Measurements from ENCODE around the gene RHBDD2.

The RHBDD2 gene

GRCh38 chr7:75916685-75917634, 38.1 kb downstream of the RHBDD2 start:
- no peak overlapping the region for H3K27ac ChIP-seq (ENCODE audit: low read depth, low read length)
- H3K27me3 ChIP-seq (ENCODE audit: control insufficient read depth in 1 of 2, insufficient read depth in 2 of 2, low read length in 2 of 2): no peaks in the 10 kb centered on the region
- H3K4me1 ChIP-seq (ENCODE audit: control insufficient read depth in 1 of 2, insufficient read depth in 2 of 2, low read length in 2 of 2): peaks cover 31 to 38% of the 10 kb centered on the region in 2 donors
- H3K9ac ChIP-seq (ENCODE audit: low read depth in 1 of 2, low read length in 2 of 2): peak overlapping the region in 1 of 2 donors; percentile 96
- no peaks in the 10 kb centered on the region for H3K36me3 ChIP-seq (ENCODE audit: control insufficient read depth in 1 of 2, insufficient read depth in 2 of 2, low read length in 2 of 2)
- peak overlapping the region; percentile 91 to 93 for H3K4me3 ChIP-seq (ENCODE audit: low read depth in 1 of 2, low read length in 2 of 2)
- no peaks in the 10 kb centered on the region for H3K9me3 ChIP-seq (ENCODE audit: control insufficient read depth in 1 of 2, low read length in 2 of 2)

DNA sequence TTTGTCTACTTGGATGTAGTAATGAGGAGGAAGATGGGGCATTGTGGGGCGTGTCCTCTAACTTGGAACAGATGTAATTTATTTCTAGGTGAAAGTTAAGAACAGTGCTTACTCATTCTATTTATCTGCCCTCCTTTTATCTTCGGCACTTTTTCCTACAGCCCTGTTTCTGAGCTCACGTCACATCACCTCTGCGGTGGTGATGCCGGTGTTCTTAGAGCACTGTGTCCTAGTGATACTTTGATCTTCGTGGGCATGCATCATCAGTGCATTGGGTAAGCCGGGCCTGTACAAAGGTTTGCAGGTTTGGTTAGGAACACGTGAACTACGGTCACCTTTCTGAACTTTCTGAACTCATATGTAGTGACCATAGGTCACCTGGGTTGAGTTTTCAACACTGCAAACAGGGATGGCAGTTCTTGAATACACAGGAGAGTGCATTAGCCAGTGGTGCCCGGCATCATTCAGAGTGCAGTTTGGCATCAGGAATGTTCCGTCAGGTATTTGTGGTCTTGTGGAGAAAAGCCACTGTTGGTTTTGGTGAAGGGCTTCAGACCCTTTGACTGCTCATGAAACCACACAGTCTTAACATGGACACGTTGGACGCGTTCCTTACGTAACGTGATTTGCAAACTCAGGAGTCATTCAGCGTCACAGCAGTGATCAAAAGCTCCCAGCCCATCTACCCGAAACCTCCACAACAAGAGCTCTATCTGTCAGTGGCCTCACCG, 41.8 kb downstream of the RHBDD2 start:
- Histone ChIP-seq H3K36me3 (ENCODE audit: control insufficient read depth in 1 of 2, insufficient read depth in 2 of 2, low read length in 2 of 2) (peaks cover 0 to 2% of the 10 kb centered on the region in 2 donors), H3K4me1 (ENCODE audit: control insufficient read depth in 1 of 2, insufficient read depth in 2 of 2, low read length in 2 of 2) (peaks cover 24 to 40% of the 10 kb centered on the region in 2 donors), H3K4me3 (ENCODE audit: low read depth in 1 of 2, low read length in 2 of 2) (no peak overlapping the region), H3K9ac (ENCODE audit: low read depth in 1 of 2, low read length in 2 of 2) (no peak overlapping the region), H3K27ac (ENCODE audit: low read depth, low read length) (no peak overlapping the region), H3K27me3 (ENCODE audit: control insufficient read depth in 1 of 2, insufficient read depth in 2 of 2, low read length in 2 of 2) (no peaks in the 10 kb centered on the region), H3K9me3 (ENCODE audit: control insufficient read depth in 1 of 2, low read length in 2 of 2) (no peaks in the 10 kb centered on the region)

GRCh38 chr7:75921479-75921878, 42.6 kb downstream of the RHBDD2 start:
- peaks cover 16 to 33% of the 10 kb centered on the region in 2 donors for H3K4me1 ChIP-seq (ENCODE audit: control insufficient read depth in 1 of 2, insufficient read depth in 2 of 2, low read length in 2 of 2)

DNA sequence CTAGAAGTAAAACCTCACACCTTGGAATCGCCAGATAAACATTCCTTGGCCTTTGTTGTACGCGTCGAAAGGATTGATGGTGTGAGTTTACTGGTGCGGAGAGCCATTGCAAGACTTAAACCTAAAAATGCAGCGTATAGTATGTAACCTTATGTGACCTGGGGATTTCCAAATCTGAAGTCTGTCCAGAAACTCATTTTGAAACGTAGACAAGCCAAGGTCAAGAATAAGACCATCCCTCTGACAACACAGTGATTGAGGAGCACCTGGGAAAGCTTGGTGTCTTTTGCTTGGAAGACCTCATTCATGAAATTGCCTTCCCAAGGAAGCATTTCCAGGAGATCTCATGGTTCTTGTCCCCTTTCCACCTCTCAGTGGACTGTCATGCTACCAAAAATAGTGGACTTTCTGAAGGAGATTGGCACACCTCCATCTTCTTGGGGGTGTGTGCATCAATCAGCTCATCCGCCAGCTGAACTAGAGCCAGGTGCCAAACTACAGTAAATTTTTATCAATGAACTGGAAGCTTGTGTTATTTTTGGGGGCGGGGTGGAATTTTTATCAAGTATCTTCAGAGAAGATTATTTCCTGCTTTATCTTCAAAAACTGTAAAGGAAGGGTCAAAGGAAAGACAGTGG, 44.3 kb downstream of the RHBDD2 start:
- H3K9me3 ChIP-seq (ENCODE audit: control insufficient read depth in 1 of 2, low read length in 2 of 2): no peaks in the 10 kb centered on the region
- peaks cover 0 to 2% of the 10 kb centered on the region in 2 donors for H3K36me3 ChIP-seq (ENCODE audit: control insufficient read depth in 1 of 2, insufficient read depth in 2 of 2, low read length in 2 of 2)
- no peak overlapping the region for H3K9ac ChIP-seq (ENCODE audit: low read depth in 1 of 2, low read length in 2 of 2)
- no peak overlapping the region for H3K27ac ChIP-seq (ENCODE audit: low read depth, low read length)
- H3K27me3 ChIP-seq (ENCODE audit: control insufficient read depth in 1 of 2, insufficient read depth in 2 of 2, low read length in 2 of 2): no peaks in the 10 kb centered on the region
- no peak overlapping the region for H3K4me3 ChIP-seq (ENCODE audit: low read depth in 1 of 2, low read length in 2 of 2)
- H3K4me1 ChIP-seq (ENCODE audit: control insufficient read depth in 1 of 2, insufficient read depth in 2 of 2, low read length in 2 of 2): peaks cover 7 to 29% of the 10 kb centered on the region in 2 donors

More at GRCh38 chr7:75921479-75921878, 42.6 kb downstream of the RHBDD2 start:
- no peak overlapping the region for H3K27ac ChIP-seq (ENCODE audit: low read depth, low read length)
- H3K9me3 ChIP-seq (ENCODE audit: control insufficient read depth in 1 of 2, low read length in 2 of 2): no peaks in the 10 kb centered on the region
- no peak overlapping the region for H3K9ac ChIP-seq (ENCODE audit: low read depth in 1 of 2, low read length in 2 of 2)
- peaks cover 0 to 2% of the 10 kb centered on the region in 2 donors for H3K36me3 ChIP-seq (ENCODE audit: control insufficient read depth in 1 of 2, insufficient read depth in 2 of 2, low read length in 2 of 2)
- no peaks in the 10 kb centered on the region for H3K27me3 ChIP-seq (ENCODE audit: control insufficient read depth in 1 of 2, insufficient read depth in 2 of 2, low read length in 2 of 2)
- no peak overlapping the region for H3K4me3 ChIP-seq (ENCODE audit: low read depth in 1 of 2, low read length in 2 of 2)

- Histone ChIP-seq H3K4me3 (ENCODE audit: low read depth in 1 of 2, low read length in 2 of 2) (no peak overlapping the region), H3K4me1 (ENCODE audit: control insufficient read depth in 1 of 2, insufficient read depth in 2 of 2, low read length in 2 of 2) (peaks cover 7 to 19% of the 10 kb centered on the region in 2 donors), H3K36me3 (ENCODE audit: control insufficient read depth in 1 of 2, insufficient read depth in 2 of 2, low read length in 2 of 2) (peaks cover 2 to 4% of the 10 kb centered on the region in 2 donors)
Measured at GRCh38 chr7:75924256-75924655, 45.4 kb downstream of the RHBDD2 start.

GRCh38 chr7:75924889-75925288, 46.1 kb downstream of the RHBDD2 start:
- Histone ChIP-seq H3K9ac (ENCODE audit: low read depth in 1 of 2, low read length in 2 of 2) (no peak overlapping the region), H3K4me1 (ENCODE audit: control insufficient read depth in 1 of 2, insufficient read depth in 2 of 2, low read length in 2 of 2) (peaks cover 7 to 14% of the 10 kb centered on the region in 2 donors), H3K4me3 (ENCODE audit: low read depth in 1 of 2, low read length in 2 of 2) (no peak overlapping the region), H3K27me3 (ENCODE audit: control insufficient read depth in 1 of 2, insufficient read depth in 2 of 2, low read length in 2 of 2) (no peaks in the 10 kb centered on the region), H3K36me3 (ENCODE audit: control insufficient read depth in 1 of 2, insufficient read depth in 2 of 2, low read length in 2 of 2) (peaks cover 2 to 7% of the 10 kb centered on the region in 2 donors), H3K27ac (ENCODE audit: low read depth, low read length) (no peak overlapping the region), H3K9me3 (ENCODE audit: control insufficient read depth in 1 of 2, low read length in 2 of 2) (no peaks in the 10 kb centered on the region)

More at GRCh38 chr7:75924256-75924655, 45.4 kb downstream of the RHBDD2 start:
- Histone ChIP-seq H3K9me3 (ENCODE audit: control insufficient read depth in 1 of 2, low read length in 2 of 2) (no peaks in the 10 kb centered on the region), H3K27ac (ENCODE audit: low read depth, low read length) (no peak overlapping the region), H3K9ac (ENCODE audit: low read depth in 1 of 2, low read length in 2 of 2) (no peak overlapping the region), H3K27me3 (ENCODE audit: control insufficient read depth in 1 of 2, insufficient read depth in 2 of 2, low read length in 2 of 2) (no peaks in the 10 kb centered on the region)

DNA sequence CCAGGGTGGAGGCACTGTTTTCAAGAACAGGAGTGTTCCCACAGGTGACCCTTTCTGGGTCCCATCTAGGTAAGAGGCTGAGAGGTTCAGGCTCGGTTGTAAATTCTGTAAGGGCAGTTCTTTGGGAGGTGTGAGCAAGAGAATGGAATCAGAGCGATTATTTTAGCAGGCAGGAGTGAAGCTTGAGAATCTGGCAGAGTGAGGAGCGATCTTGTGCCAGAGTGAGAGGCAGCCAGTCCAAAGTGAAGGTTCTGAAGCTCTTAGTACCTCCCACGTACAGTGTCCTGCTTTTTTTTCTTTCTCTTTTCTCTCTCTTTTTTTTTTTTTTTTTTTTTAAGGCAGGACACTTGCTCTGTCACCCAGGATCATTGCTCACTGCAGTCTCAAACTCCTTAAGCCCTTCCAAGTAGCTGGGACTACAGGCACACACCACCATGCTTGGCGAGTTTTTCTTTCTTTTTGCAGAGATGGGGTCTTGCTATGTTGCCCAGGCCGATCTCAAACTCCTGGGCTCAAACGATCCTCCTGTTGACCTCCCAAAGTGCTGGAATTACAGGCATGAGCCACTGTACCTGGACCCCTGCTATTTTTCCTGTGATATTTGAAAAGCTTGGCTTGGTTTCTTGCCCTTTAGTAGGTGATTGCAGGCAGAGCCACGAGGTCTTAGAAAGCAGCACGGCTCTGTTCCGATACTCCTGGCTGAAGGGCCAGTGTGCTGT, 47.0 kb downstream of the RHBDD2 start:
- no peaks in the 10 kb centered on the region for H3K9me3 ChIP-seq (ENCODE audit: control insufficient read depth in 1 of 2, low read length in 2 of 2)
- no peak overlapping the region for H3K9ac ChIP-seq (ENCODE audit: low read depth in 1 of 2, low read length in 2 of 2)
- H3K4me1 ChIP-seq (ENCODE audit: control insufficient read depth in 1 of 2, insufficient read depth in 2 of 2, low read length in 2 of 2): peaks cover 1 to 8% of the 10 kb centered on the region in 2 donors
- H3K27me3 ChIP-seq (ENCODE audit: control insufficient read depth in 1 of 2, insufficient read depth in 2 of 2, low read length in 2 of 2): no peaks in the 10 kb centered on the region
- H3K27ac ChIP-seq (ENCODE audit: low read depth, low read length): no peak overlapping the region
- no peak overlapping the region for H3K4me3 ChIP-seq (ENCODE audit: low read depth in 1 of 2, low read length in 2 of 2)
- peaks cover 2 to 7% of the 10 kb centered on the region in 2 donors for H3K36me3 ChIP-seq (ENCODE audit: control insufficient read depth in 1 of 2, insufficient read depth in 2 of 2, low read length in 2 of 2)

DNA sequence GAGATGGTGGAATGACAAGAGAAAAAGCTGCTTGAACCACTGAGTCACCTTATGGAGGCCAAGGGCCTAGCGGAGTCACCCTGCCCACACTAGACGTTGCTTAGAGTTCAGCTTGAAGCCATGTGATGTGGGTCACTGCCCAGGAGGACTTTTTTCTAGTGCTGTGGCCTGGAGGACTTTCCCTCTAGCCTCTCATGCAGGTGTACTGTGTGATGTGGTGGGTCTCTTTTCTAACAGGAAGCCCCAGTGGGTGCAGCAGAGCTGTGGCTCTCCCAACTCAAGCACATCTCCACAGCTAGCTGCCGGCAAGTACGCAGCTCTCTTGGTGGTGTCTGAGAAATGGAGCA, 49.7 kb downstream of the RHBDD2 start:
- no peaks in the 10 kb centered on the region for H3K27me3 ChIP-seq (ENCODE audit: control insufficient read depth in 1 of 2, insufficient read depth in 2 of 2, low read length in 2 of 2)
- H3K36me3 ChIP-seq (ENCODE audit: control insufficient read depth in 1 of 2, insufficient read depth in 2 of 2, low read length in 2 of 2): peaks cover 0 to 7% of the 10 kb centered on the region in 2 donors
- H3K27ac ChIP-seq (ENCODE audit: low read depth, low read length): no peak overlapping the region
- H3K4me1 ChIP-seq (ENCODE audit: control insufficient read depth in 1 of 2, insufficient read depth in 2 of 2, low read length in 2 of 2): peaks cover 0 to under 1% of the 10 kb centered on the region in 2 donors
- no peak overlapping the region for H3K4me3 ChIP-seq (ENCODE audit: low read depth in 1 of 2, low read length in 2 of 2)
- H3K9me3 ChIP-seq (ENCODE audit: control insufficient read depth in 1 of 2, low read length in 2 of 2): no peaks in the 10 kb centered on the region
- no peak overlapping the region for H3K9ac ChIP-seq (ENCODE audit: low read depth in 1 of 2, low read length in 2 of 2)

GRCh38 chr7:75931680-75932079, 52.8 kb downstream of the RHBDD2 start:
- Histone ChIP-seq H3K4me1 (ENCODE audit: control insufficient read depth in 1 of 2, insufficient read depth in 2 of 2, low read length in 2 of 2) (peaks cover 0 to 6% of the 10 kb centered on the region in 2 donors), H3K36me3 (ENCODE audit: control insufficient read depth in 1 of 2, insufficient read depth in 2 of 2, low read length in 2 of 2) (peaks cover 0 to 7% of the 10 kb centered on the region in 2 donors), H3K9ac (ENCODE audit: low read depth in 1 of 2, low read length in 2 of 2) (no peak overlapping the region), H3K4me3 (ENCODE audit: low read depth in 1 of 2, low read length in 2 of 2) (no peak overlapping the region), H3K27me3 (ENCODE audit: control insufficient read depth in 1 of 2, insufficient read depth in 2 of 2, low read length in 2 of 2) (no peaks in the 10 kb centered on the region), H3K27ac (ENCODE audit: low read depth, low read length) (no peak overlapping the region), H3K9me3 (ENCODE audit: control insufficient read depth in 1 of 2, low read length in 2 of 2) (no peaks in the 10 kb centered on the region)

Data from duodenal mucosa (tissue), 2 donors.